Lower lobe of right lung (tissue), 2 donors: Measurements from ENCODE around the gene PIGH. TPM values are rescaled to one million over a fixed set of nuclear protein-coding genes. Genes with fewer than 3 reads are reported as not detected.

Source experiments
- ATAC-seq, 2 donors: fragments of 200-7000 bp; cut with Tn5 transposase; one replicate each; pipeline ENCODE4 v1.9.1; 2020 to 2022; ENCODE audit warnings: mild to moderate bottlenecking in 2 of 2, moderate library complexity in 2 of 2
- DNase-seq: peaks from one replicate; pipeline ENCODE4 v3.0.0-alpha.2; 2020
- H3K27ac ChIP-seq: fragments of 200-600 bp; one replicate; pipeline ENCODE4 v1.8.0; 2022
- H3K27me3 ChIP-seq: fragments of 200-600 bp; one replicate; pipeline ENCODE4 v1.8.0; 2022; ENCODE audit warnings: low read depth
- H3K36me3 ChIP-seq: fragments of 200-600 bp; one replicate; pipeline ENCODE4 v1.8.0; 2022; ENCODE audit warnings: mild to moderate bottlenecking
- H3K4me1 ChIP-seq: fragments of 200-600 bp; one replicate; pipeline ENCODE4 v1.8.0; 2022
- H3K4me3 ChIP-seq: fragments of 200-600 bp; one replicate; pipeline ENCODE4 v1.8.0; 2022; ENCODE audit warnings: mild to moderate bottlenecking
- H3K9me3 ChIP-seq: fragments of 200-600 bp; one replicate; pipeline ENCODE4 v1.8.0; 2022
- intact Hi-C: fragments of 100-400 bp; cut with DNase I; formaldehyde crosslinking; loops from one replicate; pipeline ENCODE4 v1.11.0; 2022
- total RNA-seq: library from RNA; stranded (reverse); fragmentation: NEBNext Ultra II Directional; extraction: Animal tissue kit (Norgen Biotek cat#: 25700); gene quantifications from one replicate; pipeline ENCODE4 v1.2.1, GENCODE V29; 2021
- TF ChIP-seq, protein P1 (sequence below): fragments of 200-600 bp; IDR thresholded peaks from one replicate; pipeline ENCODE4 v1.8.0; 2022; ENCODE audit warnings: antibody characterized with exemption, mild to moderate bottlenecking
- donor health status: DM: no; HTN: yes; CAD: no; lungs with severe emphysema.

The PIGH gene
- total RNA-seq, 1 donor from 2014 or later, result 17.2 TPM

- Histone ChIP-seq H3K27me3 (no peaks in the 10 kb centered on the region), H3K36me3 (peaks cover 14% of the 10 kb centered on the region), H3K9me3 (no peaks in the 10 kb centered on the region), H3K4me3 (no peak overlapping the region), H3K4me1 (no peaks in the 10 kb centered on the region), H3K27ac (no peak overlapping the region)
- DNase-seq (no peak), ATAC-seq (no peak)
- intact Hi-C loops, result no loop called here
- TF ChIP-seq, protein P1, sequence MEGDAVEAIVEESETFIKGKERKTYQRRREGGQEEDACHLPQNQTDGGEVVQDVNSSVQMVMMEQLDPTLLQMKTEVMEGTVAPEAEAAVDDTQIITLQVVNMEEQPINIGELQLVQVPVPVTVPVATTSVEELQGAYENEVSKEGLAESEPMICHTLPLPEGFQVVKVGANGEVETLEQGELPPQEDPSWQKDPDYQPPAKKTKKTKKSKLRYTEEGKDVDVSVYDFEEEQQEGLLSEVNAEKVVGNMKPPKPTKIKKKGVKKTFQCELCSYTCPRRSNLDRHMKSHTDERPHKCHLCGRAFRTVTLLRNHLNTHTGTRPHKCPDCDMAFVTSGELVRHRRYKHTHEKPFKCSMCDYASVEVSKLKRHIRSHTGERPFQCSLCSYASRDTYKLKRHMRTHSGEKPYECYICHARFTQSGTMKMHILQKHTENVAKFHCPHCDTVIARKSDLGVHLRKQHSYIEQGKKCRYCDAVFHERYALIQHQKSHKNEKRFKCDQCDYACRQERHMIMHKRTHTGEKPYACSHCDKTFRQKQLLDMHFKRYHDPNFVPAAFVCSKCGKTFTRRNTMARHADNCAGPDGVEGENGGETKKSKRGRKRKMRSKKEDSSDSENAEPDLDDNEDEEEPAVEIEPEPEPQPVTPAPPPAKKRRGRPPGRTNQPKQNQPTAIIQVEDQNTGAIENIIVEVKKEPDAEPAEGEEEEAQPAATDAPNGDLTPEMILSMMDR, result no peak
Observed at GRCh38 chr14:67641902-67642749, 42.1 kb upstream of the PIGH start.

DNA sequence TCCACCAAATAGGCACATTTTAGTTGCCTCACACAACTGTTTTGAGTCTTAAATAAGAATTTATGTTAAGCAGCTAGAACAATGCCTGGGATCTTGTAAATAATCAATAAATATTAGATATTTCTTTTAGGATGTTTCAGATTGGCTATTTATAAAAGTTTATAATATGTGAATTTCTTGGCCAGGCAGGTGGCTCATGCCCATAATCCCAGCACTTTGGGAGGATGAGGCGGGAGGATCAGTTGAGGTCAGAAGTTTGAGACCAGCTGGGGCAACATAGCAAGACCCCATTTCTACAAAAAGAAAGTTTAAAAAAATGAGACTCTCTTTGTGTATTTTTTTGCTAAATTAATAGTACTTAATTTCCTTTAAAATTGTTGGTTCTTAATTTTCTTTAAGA is 41.4 kb upstream of the PIGH start:
- Histone ChIP-seq H3K27ac (no peak overlapping the region), H3K4me3 (no peak overlapping the region), H3K27me3 (no peaks in the 10 kb centered on the region), H3K9me3 (no peaks in the 10 kb centered on the region), H3K36me3 (peaks cover 10% of the 10 kb centered on the region), H3K4me1 (no peaks in the 10 kb centered on the region)
- intact Hi-C loops, result no loop called here
- no peak for DNase-seq
- ATAC-seq, result no peak
- TF ChIP-seq, protein P1, result no peak

GRCh38 chr14:67638642-67639041 is 38.6 kb upstream of the PIGH start:
- intact Hi-C loops, result no loop called here
- Histone ChIP-seq H3K9me3 (no peaks in the 10 kb centered on the region), H3K27ac (no peak overlapping the region), H3K4me3 (no peak overlapping the region), H3K4me1 (no peaks in the 10 kb centered on the region), H3K27me3 (no peaks in the 10 kb centered on the region), H3K36me3 (no peaks in the 10 kb centered on the region)
- DNase-seq (no peak), ATAC-seq (no peak)
- TF ChIP-seq, protein P1, result no peak

- no peak for ATAC-seq
- Histone ChIP-seq H3K4me1 (no peaks in the 10 kb centered on the region), H3K9me3 (no peaks in the 10 kb centered on the region), H3K4me3 (no peak overlapping the region), H3K27me3 (no peaks in the 10 kb centered on the region), H3K27ac (no peak overlapping the region), H3K36me3 (no peaks in the 10 kb centered on the region)
- TF ChIP-seq, protein P1, result no peak
- intact Hi-C loops, result no loop called here
- DNase-seq, result no peak
Observed at GRCh38 chr14:67636361-67636919, 36.4 kb upstream of the PIGH start.

GRCh38 chr14:67633451-67634147 is 33.5 kb upstream of the PIGH start:
- no peaks in the 10 kb centered on the region for H3K9me3 ChIP-seq
- DNase-seq (no peak), ATAC-seq (no peak)
- no peaks in the 10 kb centered on the region for H3K4me1 ChIP-seq
- H3K4me3 ChIP-seq, result no peak overlapping the region
- H3K27ac ChIP-seq, result no peak overlapping the region
- TF ChIP-seq, protein P1, result no peak
- no peaks in the 10 kb centered on the region for H3K27me3 ChIP-seq
- H3K36me3 ChIP-seq, result no peaks in the 10 kb centered on the region
- intact Hi-C loops, result no loop called here
